ENCODE results near the gene RCC2.
A peak's percentile ranks its signal among the peaks of the same experiment; 100 is the strongest.
"Not testable (repeated sequence)": the region's sequence is repeated elsewhere in the genome, so short reads cannot be mapped to it uniquely, and the experiment has no call there.

The RCC2 gene

GRCh38 chr1:17439250-17440073, at the start of gene RCC2:
Gene RCC2, minus strand, starts transcription at chr1:17439677. Its CDS starts 1,163 bp downstream, at chr1:17438514.
- peak; percentile 39 to 44 for DNase-seq (ENCODE audit: low read depth in 2 of 2)

- DNase-seq (ENCODE audit: low read depth in 2 of 2) = no peak
Observed at GRCh38 chr1:17486242-17486641, 46.8 kb upstream of the RCC2 start.

- DNase-seq (ENCODE audit: low read depth in 2 of 2) = no peak
Observed at GRCh38 chr1:17485281-17485680, 45.8 kb upstream of the RCC2 start.

GRCh38 chr1:17481981-17482380, 42.5 kb upstream of the RCC2 start:
- DNase-seq (ENCODE audit: low read depth in 2 of 2) = not testable (repeated sequence)

GRCh38 chr1:17480846-17481245, 41.4 kb upstream of the RCC2 start:
- DNase-seq (ENCODE audit: low read depth in 2 of 2) = no peak

GRCh38 chr1:17475752-17476151, 36.3 kb upstream of the RCC2 start:
- DNase-seq (ENCODE audit: low read depth in 2 of 2) = no peak

- DNase-seq (ENCODE audit: low read depth in 2 of 2) = not testable (repeated sequence)
Observed at GRCh38 chr1:17474836-17475555, 35.5 kb upstream of the RCC2 start.

- no peak for DNase-seq (ENCODE audit: low read depth in 2 of 2)
Observed at GRCh38 chr1:17472814-17473213, 33.3 kb upstream of the RCC2 start.

- DNase-seq (ENCODE audit: low read depth in 2 of 2) = no peak
Observed at GRCh38 chr1:17471393-17471792, 31.9 kb upstream of the RCC2 start.

GRCh38 chr1:17470021-17470799, 30.7 kb upstream of the RCC2 start:
- no peak for DNase-seq (ENCODE audit: low read depth in 2 of 2)

GRCh38 chr1:17468357-17469265, 29.1 kb upstream of the RCC2 start:
- DNase-seq (ENCODE audit: low read depth in 2 of 2) = not testable (repeated sequence)

GRCh38 chr1:17466359-17466758, 26.9 kb upstream of the RCC2 start:
- DNase-seq (ENCODE audit: low read depth in 2 of 2) = no peak

GRCh38 chr1:17465228-17465627, 25.8 kb upstream of the RCC2 start:
- DNase-seq (ENCODE audit: low read depth in 2 of 2) = no peak

- DNase-seq (ENCODE audit: low read depth in 2 of 2) = no peak
Observed at GRCh38 chr1:17463991-17464390, 24.5 kb upstream of the RCC2 start.

GRCh38 chr1:17462669-17463068, 23.2 kb upstream of the RCC2 start:
- no peak for DNase-seq (ENCODE audit: low read depth in 2 of 2)

- no peak for DNase-seq (ENCODE audit: low read depth in 2 of 2)
Observed at GRCh38 chr1:17460219-17460618, 20.7 kb upstream of the RCC2 start.

GRCh38 chr1:17458794-17459193, 19.3 kb upstream of the RCC2 start:
- no peak for DNase-seq (ENCODE audit: low read depth in 2 of 2)

- DNase-seq (ENCODE audit: low read depth in 2 of 2) = no peak
Observed at GRCh38 chr1:17452686-17453085, 13.2 kb upstream of the RCC2 start.

- DNase-seq (ENCODE audit: low read depth in 2 of 2) = not testable (repeated sequence)
Observed at GRCh38 chr1:17452203-17452602, 12.7 kb upstream of the RCC2 start.

GRCh38 chr1:17451731-17452130, 12.3 kb upstream of the RCC2 start:
- DNase-seq (ENCODE audit: low read depth in 2 of 2) = no peak

- no peak for DNase-seq (ENCODE audit: low read depth in 2 of 2)
Observed at GRCh38 chr1:17447501-17447992, 8.1 kb upstream of the RCC2 start.

Data from stimulated activated CD4-positive, alpha-beta T cell treated with anti-CD3 and anti-CD28 coated beads, Interleukin-1b, Interleukin-23, amount 100 ng/mL, for 1 hour (primary cell).